H1 (cell line): ENCODE measurements around the gene PIK3C2G. TPM values are rescaled to one million over a fixed set of nuclear protein-coding genes. Genes with fewer than 3 reads are reported as not detected.

Source experiments
- CTCF ChIA-PET: fragments of 300-600 bp; sonication (Branson Sonifier 250); formaldehyde crosslinking; loops from one replicate; lab custom pipeline; 2021; ENCODE audit not compliant: partially characterized antibody; lab: Charles Lee
- POLR2A ChIA-PET: fragments of 300-600 bp; sonication (Branson Sonifier 250); formaldehyde crosslinking; loops from one replicate; lab custom pipeline; 2021; ENCODE audit warnings: inconsistent platforms; ENCODE audit not compliant: partially characterized antibody; lab: Charles Lee
- DNase-seq, 2 experiments: peaks; one replicate each; pipeline versions ENCODE4 v3.0.0 to v3.0.0-alpha.2; 2010 to 2022; ENCODE audit warnings: low spot score in 2 of 2, low read depth in 1 of 2, mixed read lengths in 1 of 2
- FAIRE-seq: peaks from 2 replicates; lab custom pipeline; 2011; peaks lifted over from hg19 to GRCh38; lab: Jason Lieb, UNC
- H2AFZ ChIP-seq: 2 replicates; pipeline ENCODE4 v1.8.1; 2012; ENCODE audit warnings: low read length, inconsistent platforms
- H2AK5ac ChIP-seq: 2 replicates; pipeline ENCODE4 v1.6.1; 2013; ENCODE audit warnings: low read depth, low read length
- H2BK120ac ChIP-seq: replicated peaks from 2 replicates; pipeline ENCODE3; 2013; ENCODE audit warnings: low read depth, low read length, inconsistent platforms
- H2BK12ac ChIP-seq: 2 replicates; pipeline ENCODE4 v1.6.1; 2013; ENCODE audit warnings: low read depth, low read length
- H2BK15ac ChIP-seq: 2 replicates; pipeline ENCODE4 v1.6.1; 2013; ENCODE audit warnings: low read length
- H2BK20ac ChIP-seq: 2 replicates; pipeline ENCODE4 v1.6.1; 2013; ENCODE audit warnings: low read length
- H2BK5ac ChIP-seq: 2 replicates; pipeline ENCODE4 v1.6.1; 2013; ENCODE audit warnings: low read depth, low read length
- H3K14ac ChIP-seq: 2 replicates; pipeline ENCODE4 v1.6.1; 2013; ENCODE audit warnings: inconsistent platforms; ENCODE audit not compliant: insufficient read length
- H3K18ac ChIP-seq: 2 replicates; pipeline ENCODE4 v1.6.1; 2013; ENCODE audit warnings: low read length; ENCODE audit errors: extremely low read depth
- H3K23ac ChIP-seq: 2 replicates; pipeline ENCODE4 v1.6.1; 2013; ENCODE audit warnings: inconsistent platforms; ENCODE audit not compliant: insufficient read length
- H3K23me2 ChIP-seq: 2 replicates; pipeline ENCODE4 v1.6.1; 2013; ENCODE audit warnings: low read depth, low read length
- H3K27ac ChIP-seq: 2 replicates; pipeline ENCODE4 v1.6.1; 2011; ENCODE audit warnings: low read depth, low read length, inconsistent platforms
- H3K27me3 ChIP-seq, 4 experiments: replicated peaks in 1 of 4; 1 replicate in 1 of 4; 2 replicates in 3 of 4; pipeline versions ENCODE4 v1.6.1 to v1.8.1; 2011 to 2013; ENCODE audit warnings: low read length in 3 of 4, mild to moderate bottlenecking in 3 of 4, inconsistent platforms in 2 of 4, mixed read lengths in 2 of 4, moderate library complexity in 1 of 4; ENCODE audit not compliant: control insufficient read depth in 3 of 4, insufficient read depth in 3 of 4; ENCODE audit errors: extremely low read depth in 1 of 4
- H3K36me3 ChIP-seq, 4 experiments: 2 replicates each; pipeline versions ENCODE4 v1.6.1 to v1.8.1; 2011 to 2013; ENCODE audit warnings: mild to moderate bottlenecking in 4 of 4, low read length in 3 of 4, moderate library complexity in 2 of 4, control low read depth in 1 of 4, inconsistent platforms in 1 of 4; ENCODE audit not compliant: insufficient read depth in 4 of 4, control insufficient read depth in 2 of 4
- H3K4ac ChIP-seq: replicated peaks from 2 replicates; pipeline ENCODE3; 2013; ENCODE audit warnings: low read length, low read depth, mixed read lengths, inconsistent platforms; ENCODE audit not compliant: insufficient read length
- H3K4me1 ChIP-seq, 4 experiments: replicated peaks in 1 of 4; 1 replicate in 1 of 4; 2 replicates in 3 of 4; pipeline versions ENCODE4 v1.6.1 to v1.8.1; 2011 to 2013; ENCODE audit warnings: low read length in 3 of 4, inconsistent platforms in 2 of 4, mixed read lengths in 1 of 4; ENCODE audit not compliant: insufficient read depth in 4 of 4, control insufficient read depth in 3 of 4
- H3K4me2 ChIP-seq, 2 experiments: 2 replicates each; pipeline versions ENCODE4 v1.6.1 to v1.8.1; 2011 to 2013; ENCODE audit warnings: low read depth in 2 of 2, low read length in 2 of 2, control low read depth in 1 of 2, inconsistent platforms in 1 of 2, mild to moderate bottlenecking in 1 of 2; ENCODE audit not compliant: insufficient read depth in 1 of 2
- H3K4me3 ChIP-seq, 4 experiments: fragments of 200-600, 300-600 bp in 1 of 4; sonication (generic), shearing (Covaris generic), sonication (Bioruptor Twin) in 1 of 4; 2 replicates each; pipeline versions ENCODE4 v1.5.1 to v1.8.1; 2011 to 2016; ENCODE audit warnings: low read length in 4 of 4, low read depth in 3 of 4, control low read depth in 2 of 4, inconsistent platforms in 2 of 4, mild to moderate bottlenecking in 2 of 4, mixed read lengths in 1 of 4, moderate library complexity in 1 of 4; ENCODE audit not compliant: insufficient read depth in 2 of 4; ENCODE audit errors: extremely low read depth in 1 of 4
- H3K56ac ChIP-seq: replicated peaks from 2 replicates; pipeline ENCODE3; 2013; ENCODE audit warnings: low read depth, mild to moderate bottlenecking, mixed read lengths, low read length, inconsistent platforms; ENCODE audit not compliant: insufficient read length
- H3K79me1 ChIP-seq: 2 replicates; pipeline ENCODE4 v1.6.1; 2013; ENCODE audit warnings: low read depth, low read length, control low read depth
- H3K79me2 ChIP-seq, 2 experiments: 2 replicates each; pipeline versions ENCODE4 v1.6.1 to v1.8.1; 2012 to 2013; ENCODE audit warnings: low read length in 2 of 2, mild to moderate bottlenecking in 2 of 2, inconsistent platforms in 1 of 2; ENCODE audit not compliant: insufficient read depth in 2 of 2, control insufficient read depth in 1 of 2
- H3K9ac ChIP-seq, 4 experiments: replicated peaks in 1 of 4; 1 replicate in 1 of 4; 2 replicates in 3 of 4; pipeline versions ENCODE4 v1.6.1 to v1.8.1; 2011 to 2013; ENCODE audit warnings: low read depth in 3 of 4, low read length in 3 of 4, control low read depth in 2 of 4, mild to moderate bottlenecking in 2 of 4, moderate library complexity in 2 of 4, inconsistent platforms in 1 of 4; ENCODE audit errors: extremely low read depth in 1 of 4
- H3K9me3 ChIP-seq, 2 experiments: 2 replicates each; pipeline versions ENCODE4 v1.6.1 to v1.8.1; 2012 to 2013; ENCODE audit warnings: mild to moderate bottlenecking in 2 of 2, moderate library complexity in 2 of 2, control low read depth in 1 of 2, inconsistent platforms in 1 of 2, low read depth in 1 of 2, low read length in 1 of 2, mixed read lengths in 1 of 2; ENCODE audit not compliant: insufficient read depth in 2 of 2
- H4K20me1 ChIP-seq, 2 experiments: replicated peaks in 1 of 2; 2 replicates each; pipeline versions ENCODE3 to v1.8.1; 2011 to 2013; ENCODE audit warnings: inconsistent platforms in 2 of 2, low read length in 2 of 2, mild to moderate bottlenecking in 1 of 2; ENCODE audit not compliant: insufficient read depth in 2 of 2, control insufficient read depth in 1 of 2
- H4K5ac ChIP-seq: 2 replicates; pipeline ENCODE4 v1.6.1; 2013; ENCODE audit warnings: low read length, low read depth, mixed read lengths, inconsistent platforms; ENCODE audit not compliant: insufficient read length
- H4K8ac ChIP-seq: 2 replicates; pipeline ENCODE4 v1.8.0; 2013; ENCODE audit warnings: mild to moderate bottlenecking, moderate library complexity, low read length, inconsistent platforms; ENCODE audit not compliant: insufficient read depth; ENCODE audit errors: extremely low read depth
- H4K91ac ChIP-seq: replicated peaks from 2 replicates; pipeline ENCODE3; 2013; ENCODE audit warnings: low read length, mixed read lengths, inconsistent platforms; ENCODE audit not compliant: insufficient read length
- BACH1 ChIP-seq: IDR thresholded peaks from 2 replicates; pipeline ENCODE4 v1.6.1; 2012; ENCODE audit warnings: low read length, improper control_type of control experiment
- HDAC2 ChIP-seq, 2 experiments: fragments of 300-600 bp in 1 of 2; sonication (generic) in 1 of 2; IDR thresholded peaks; 2 replicates each; pipeline ENCODE4 v1.6.1; 2011 to 2012; ENCODE audit warnings: low read depth in 2 of 2, low read length in 2 of 2, mild to moderate bottlenecking in 2 of 2, moderate library complexity in 2 of 2, borderline replicate concordance in 1 of 2, inconsistent platforms in 1 of 2
- JUND ChIP-seq: IDR thresholded peaks from 2 replicates; pipeline ENCODE4 v1.6.1; 2011; ENCODE audit warnings: mild to moderate bottlenecking, improper control_type of control experiment, low read length
- KDM4A ChIP-seq: IDR thresholded peaks from one replicate; pipeline ENCODE4 v1.7.1; 2012; ENCODE audit warnings: low read depth, mild to moderate bottlenecking, moderate library complexity, low read length, inconsistent platforms; ENCODE audit not compliant: severe bottlenecking
- MAFK ChIP-seq: IDR thresholded peaks from 2 replicates; pipeline ENCODE4 v1.6.1; 2012; ENCODE audit warnings: low read depth, mild to moderate bottlenecking, improper control_type of control experiment, low read length
- POLR2AphosphoS5 ChIP-seq: IDR thresholded peaks from 2 replicates; pipeline ENCODE4 v1.6.1; 2011; ENCODE audit warnings: low read depth, low read length
- POU5F1 ChIP-seq: IDR thresholded peaks from 2 replicates; pipeline ENCODE4 v1.6.1; 2011; ENCODE audit warnings: low read depth, mild to moderate bottlenecking, low read length, moderate library complexity
- RAD21 ChIP-seq, 2 experiments: IDR thresholded peaks in 1 of 2; conservative IDR thresholded peaks in 1 of 2; 2 replicates each; pipeline ENCODE4 v1.6.1; 2011; ENCODE audit warnings: low read depth in 2 of 2, low read length in 2 of 2, improper control_type of control experiment in 1 of 2, inconsistent platforms in 1 of 2, mild to moderate bottlenecking in 1 of 2, moderate library complexity in 1 of 2
- RFX5 ChIP-seq: IDR thresholded peaks from 2 replicates; pipeline ENCODE4 v1.6.1; 2011; ENCODE audit warnings: low read depth, low read length, improper control_type of control experiment, borderline replicate concordance
- RXRA ChIP-seq: IDR thresholded peaks from 2 replicates; pipeline ENCODE4 v1.6.1; 2011; ENCODE audit warnings: low read depth, mild to moderate bottlenecking, low read length, moderate library complexity; ENCODE audit not compliant: insufficient read depth
- SP4 ChIP-seq: IDR thresholded peaks from 2 replicates; pipeline ENCODE4 v1.6.1; 2012; ENCODE audit warnings: low read length, inconsistent platforms
- SUZ12 ChIP-seq: fragments of 200-600 bp; sonication (generic); IDR thresholded peaks from 2 replicates; pipeline ENCODE4 v1.6.1; 2012; ENCODE audit warnings: mild to moderate bottlenecking, inconsistent platforms, low read length, moderate library complexity, mixed read lengths
- polyA plus RNA-seq, 7 experiments: library from polyadenylated mRNA; depleted of rRNA in 3 of 7; stranded (reverse) in 5 of 7; unstranded in 2 of 7; fragments of >200 nt in 5 of 7; fragments of 200-250 nt in 2 of 7; gene quantifications; 1 replicate in 5 of 7; 2 replicates in 1 of 7; 4 replicates in 1 of 7; pipeline versions ENCODE4 v1.2.1 to v1.2.3, GENCODE V29; 2011 to 2013; ENCODE audit warnings: missing spikeins in 2 of 7, mixed read lengths in 2 of 7
- total RNA-seq: library from RNA; stranded (reverse); fragmentation: NEBNext Ultra II Directional; extraction: Animal tissue kit (Norgen Biotek cat#: 25700); gene quantifications from 2 replicates; pipeline ENCODE4 v1.2.1, GENCODE V29; 2021
- TF ChIP-seq, protein P1 (sequence below), 3 experiments: IDR thresholded peaks; 1 replicate in 2 of 3; 2 replicates in 1 of 3; pipeline versions ENCODE4 v1.5.1 to v1.6.1; 2011; ENCODE audit warnings: low read length in 3 of 3, mild to moderate bottlenecking in 3 of 3, inconsistent platforms in 2 of 3, low read depth in 1 of 3, moderate library complexity in 1 of 3; ENCODE audit not compliant: insufficient read depth in 1 of 3; ENCODE audit errors: control extremely low read depth in 1 of 3

The PIK3C2G gene
- total and polyA plus RNA-seq, 2 of the 8 experiments (the other 6 are each of a cell fraction or from before 2014, with no cell fraction given): not detected

DNA sequence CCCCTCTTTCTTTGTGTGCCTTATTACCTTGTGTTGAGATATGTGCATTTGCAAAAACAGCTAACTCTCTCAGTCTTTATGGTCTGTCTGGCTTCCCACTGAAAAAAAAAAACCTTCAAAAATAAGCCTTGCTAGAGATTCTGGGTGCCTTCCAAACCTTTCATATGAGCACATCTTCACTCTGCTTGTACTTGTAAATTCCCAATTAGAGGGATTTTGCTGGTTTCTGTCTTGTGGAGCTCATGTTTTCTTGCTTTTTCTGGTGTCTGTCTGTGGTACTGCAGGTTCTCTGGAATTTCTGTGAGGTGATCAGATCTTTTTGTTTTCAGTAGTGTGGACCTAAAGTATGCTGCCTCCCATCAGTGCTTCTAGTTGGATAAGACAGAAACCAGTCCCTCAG, 100.1 kb downstream of the PIK3C2G start:
- no peak overlapping the region for H4K91ac ChIP-seq
- no peak overlapping the region for H3K56ac ChIP-seq
- H4K20me1 ChIP-seq: no peaks in the 10 kb centered on the region
- H3K23ac ChIP-seq: no peak overlapping the region
- no peak overlapping the region for H3K18ac ChIP-seq
- CTCF ChIA-PET: interaction anchor here (0.7 to 1.1 kb wide), 3 partner anchors 13 to 112 kb away, joined by 3 to 4 read pairs (median 3); no protein-coding TSS in a partner anchor
- DNase-seq: no peak
- POLR2A ChIA-PET: no interaction called here
- no peaks in the 10 kb centered on the region for H3K79me1 ChIP-seq
- H3K9ac ChIP-seq: no peak overlapping the region
- no peak overlapping the region for H2BK120ac ChIP-seq
- no peaks in the 10 kb centered on the region for H3K79me2 ChIP-seq
- H2BK12ac ChIP-seq: no peak overlapping the region
- no peaks in the 10 kb centered on the region for H3K4me1 ChIP-seq
- no peak overlapping the region for H2BK20ac ChIP-seq
- no peak overlapping the region for H3K4me3 ChIP-seq
- H3K23me2 ChIP-seq: no peaks in the 10 kb centered on the region
- no peak overlapping the region for H3K27ac ChIP-seq
- no peak for FAIRE-seq
- peaks cover 0 to 7% (median 0%) of the 10 kb centered on the region in 4 experiments; a peak in 2 of 8 replicates for H3K36me3 ChIP-seq
- peaks cover 9 to 11% of the 10 kb centered on the region in 2 experiments; a peak in 3 of 4 replicates for H3K9me3 ChIP-seq
- no peak overlapping the region for H3K4me2 ChIP-seq
- H3K27me3 ChIP-seq: no peaks in the 10 kb centered on the region
- no peak overlapping the region for H3K14ac ChIP-seq
- no peak overlapping the region for H2BK15ac ChIP-seq
- H3K4ac ChIP-seq: no peak overlapping the region
- H4K8ac ChIP-seq: no peak overlapping the region
- no peak overlapping the region for H4K5ac ChIP-seq
- no peak overlapping the region for H2AFZ ChIP-seq
- no peak overlapping the region for H2AK5ac ChIP-seq
- H2BK5ac ChIP-seq: no peak overlapping the region
- no peak for TF ChIP-seq MAFK
- TF ChIP-seq POLR2AphosphoS5: no peak
- TF ChIP-seq RFX5: no peak
- TF ChIP-seq SUZ12: no peak
- TF ChIP-seq RXRA: no peak
- TF ChIP-seq HDAC2 (IDR thresholded peaks at IDR 0.05; ENCODE audit: borderline replicate concordance in 1 of 2, low read depth in 2 of 2, low read length in 2 of 2): no peak
- TF ChIP-seq KDM4A: no peak
- no peak for TF ChIP-seq BACH1
- TF ChIP-seq, protein P1, sequence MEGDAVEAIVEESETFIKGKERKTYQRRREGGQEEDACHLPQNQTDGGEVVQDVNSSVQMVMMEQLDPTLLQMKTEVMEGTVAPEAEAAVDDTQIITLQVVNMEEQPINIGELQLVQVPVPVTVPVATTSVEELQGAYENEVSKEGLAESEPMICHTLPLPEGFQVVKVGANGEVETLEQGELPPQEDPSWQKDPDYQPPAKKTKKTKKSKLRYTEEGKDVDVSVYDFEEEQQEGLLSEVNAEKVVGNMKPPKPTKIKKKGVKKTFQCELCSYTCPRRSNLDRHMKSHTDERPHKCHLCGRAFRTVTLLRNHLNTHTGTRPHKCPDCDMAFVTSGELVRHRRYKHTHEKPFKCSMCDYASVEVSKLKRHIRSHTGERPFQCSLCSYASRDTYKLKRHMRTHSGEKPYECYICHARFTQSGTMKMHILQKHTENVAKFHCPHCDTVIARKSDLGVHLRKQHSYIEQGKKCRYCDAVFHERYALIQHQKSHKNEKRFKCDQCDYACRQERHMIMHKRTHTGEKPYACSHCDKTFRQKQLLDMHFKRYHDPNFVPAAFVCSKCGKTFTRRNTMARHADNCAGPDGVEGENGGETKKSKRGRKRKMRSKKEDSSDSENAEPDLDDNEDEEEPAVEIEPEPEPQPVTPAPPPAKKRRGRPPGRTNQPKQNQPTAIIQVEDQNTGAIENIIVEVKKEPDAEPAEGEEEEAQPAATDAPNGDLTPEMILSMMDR (IDR thresholded peaks at IDR 0.05; ENCODE audit: control extremely low read depth in 1 of 3, insufficient read depth in 1 of 3, low read depth in 1 of 3, low read length in 3 of 3): no peak
- no peak for TF ChIP-seq JUND
- TF ChIP-seq RAD21 (IDR thresholded peaks at IDR 0.05 in 1 of 2, conservative IDR thresholded peaks at IDR 0.05 in 1 of 2; ENCODE audit: low read depth in 2 of 2, low read length in 2 of 2): no peak
- TF ChIP-seq SP4: no peak
- no peak for TF ChIP-seq POU5F1
